Muscle layer of duodenum (tissue), 2 donors: ENCODE data around the gene SDHAF2.

ENCODE experiments used
- H3K27ac ChIP-seq: one replicate; pipeline ENCODE4 v1.7.0; 2013; ENCODE audit warnings: mild to moderate bottlenecking, low read length
- H3K27me3 ChIP-seq: one replicate; pipeline ENCODE4 v1.7.0; 2013; ENCODE audit warnings: low read depth, mild to moderate bottlenecking, control low read depth, low read length
- H3K36me3 ChIP-seq, 2 donors: one replicate each; pipeline ENCODE4 v1.7.0; 2013; ENCODE audit warnings: low read length in 2 of 2, control low read depth in 1 of 2, mild to moderate bottlenecking in 1 of 2; ENCODE audit not compliant: insufficient read depth in 2 of 2, control insufficient read depth in 1 of 2
- H3K4me1 ChIP-seq, 2 donors: one replicate each; pipeline ENCODE4 v1.7.0; 2013; ENCODE audit warnings: low read length in 2 of 2, mild to moderate bottlenecking in 2 of 2, control low read depth in 1 of 2, moderate library complexity in 1 of 2; ENCODE audit not compliant: insufficient read depth in 2 of 2, control insufficient read depth in 1 of 2
- H3K4me3 ChIP-seq, 2 donors: one replicate each; pipeline ENCODE4 v1.7.0; 2013; ENCODE audit warnings: low read length in 2 of 2, low read depth in 1 of 2, mild to moderate bottlenecking in 1 of 2
- H3K9me3 ChIP-seq, 2 donors: one replicate each; pipeline ENCODE4 v1.7.0; 2013; ENCODE audit warnings: low read length in 2 of 2, control low read depth in 1 of 2, mild to moderate bottlenecking in 1 of 2; ENCODE audit not compliant: control insufficient read depth in 1 of 2
- donor health status: healthy.

Gene SDHAF2

GRCh38 chr11:61486779-61487178, 56.9 kb downstream of the SDHAF2 start:
- Histone ChIP-seq H3K36me3 (peaks cover 0 to 11% of the 10 kb centered on the region in 2 donors), H3K27ac (no peak overlapping the region), H3K9me3 (no peaks in the 10 kb centered on the region), H3K4me1 (peaks cover 16 to 30% of the 10 kb centered on the region in 2 donors), H3K4me3 (no peak overlapping the region), H3K27me3 (no peaks in the 10 kb centered on the region)

- no peak overlapping the region for H3K27ac ChIP-seq
These were observed 57.6 kb downstream of the SDHAF2 start for GRCh38 chr11:61487342-61488025.

GRCh38 chr11:61488651-61489291, 58.8 kb downstream of the SDHAF2 start:
- H3K9me3 ChIP-seq, result no peaks in the 10 kb centered on the region
- peaks cover 0 to 11% of the 10 kb centered on the region in 2 donors for H3K36me3 ChIP-seq
- no peaks in the 10 kb centered on the region for H3K27me3 ChIP-seq
- H3K27ac ChIP-seq, result no peak overlapping the region
- peaks cover 16 to 26% of the 10 kb centered on the region in 2 donors for H3K4me1 ChIP-seq
- H3K4me3 ChIP-seq, result peak overlapping the region; percentile 30 to 35

More at GRCh38 chr11:61487342-61488025, 57.6 kb downstream of the SDHAF2 start:
- Histone ChIP-seq H3K9me3 (no peaks in the 10 kb centered on the region), H3K27me3 (no peaks in the 10 kb centered on the region), H3K4me1 (peaks cover 16 to 26% of the 10 kb centered on the region in 2 donors), H3K36me3 (peaks cover 0 to 11% of the 10 kb centered on the region in 2 donors), H3K4me3 (no peak overlapping the region)

DNA sequence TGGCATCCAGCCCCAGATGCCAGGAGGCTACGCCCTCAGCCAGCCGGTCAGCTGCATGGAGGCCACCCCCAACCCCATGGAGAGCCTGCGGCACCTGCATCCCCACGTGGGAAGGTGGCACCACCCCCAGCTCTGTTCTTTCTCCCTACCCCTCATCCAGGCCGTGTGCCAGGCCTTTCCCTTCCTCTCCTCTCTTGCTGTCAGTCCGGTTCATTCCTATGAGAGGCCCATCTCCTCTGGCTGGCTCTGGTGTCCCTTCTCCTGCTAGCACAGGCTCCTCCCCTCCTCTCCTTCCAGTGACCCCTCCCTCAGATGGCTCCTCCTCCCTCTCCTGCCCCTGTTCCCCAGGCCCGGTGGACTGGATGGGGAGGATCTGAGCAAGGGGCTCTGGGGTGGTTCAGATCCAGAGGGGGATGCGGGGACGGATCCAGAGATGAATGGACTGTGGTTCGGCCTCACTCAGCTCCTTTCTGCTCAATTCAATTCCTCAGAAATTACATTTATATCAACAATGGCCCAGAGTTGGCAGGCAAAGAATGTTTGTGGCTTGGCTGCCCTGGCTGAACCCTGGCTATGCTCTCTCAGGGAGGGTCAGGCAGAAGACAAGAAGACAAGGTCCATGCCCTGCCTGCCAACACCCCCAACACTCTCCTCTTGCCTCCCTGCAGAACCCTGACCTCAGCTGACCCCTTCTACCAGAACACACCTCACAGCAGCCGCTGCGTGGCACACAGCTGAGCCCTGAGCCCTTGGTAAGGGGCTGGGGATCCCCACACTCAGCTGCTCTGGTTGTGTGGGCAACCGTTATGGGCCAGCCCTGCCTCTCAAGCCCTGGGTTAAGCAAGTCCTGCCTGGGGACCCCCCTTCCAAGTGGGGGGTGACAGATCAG, 60.2 kb downstream of the SDHAF2 start:
- Histone ChIP-seq H3K9me3 (no peaks in the 10 kb centered on the region), H3K4me3 (peak overlapping the region in 1 of 2 donors; percentile 17), H3K36me3 (peaks cover 0 to 11% of the 10 kb centered on the region in 2 donors), H3K4me1 (peaks cover 16 to 26% of the 10 kb centered on the region in 2 donors), H3K27ac (no peak overlapping the region), H3K27me3 (no peaks in the 10 kb centered on the region)

DNA sequence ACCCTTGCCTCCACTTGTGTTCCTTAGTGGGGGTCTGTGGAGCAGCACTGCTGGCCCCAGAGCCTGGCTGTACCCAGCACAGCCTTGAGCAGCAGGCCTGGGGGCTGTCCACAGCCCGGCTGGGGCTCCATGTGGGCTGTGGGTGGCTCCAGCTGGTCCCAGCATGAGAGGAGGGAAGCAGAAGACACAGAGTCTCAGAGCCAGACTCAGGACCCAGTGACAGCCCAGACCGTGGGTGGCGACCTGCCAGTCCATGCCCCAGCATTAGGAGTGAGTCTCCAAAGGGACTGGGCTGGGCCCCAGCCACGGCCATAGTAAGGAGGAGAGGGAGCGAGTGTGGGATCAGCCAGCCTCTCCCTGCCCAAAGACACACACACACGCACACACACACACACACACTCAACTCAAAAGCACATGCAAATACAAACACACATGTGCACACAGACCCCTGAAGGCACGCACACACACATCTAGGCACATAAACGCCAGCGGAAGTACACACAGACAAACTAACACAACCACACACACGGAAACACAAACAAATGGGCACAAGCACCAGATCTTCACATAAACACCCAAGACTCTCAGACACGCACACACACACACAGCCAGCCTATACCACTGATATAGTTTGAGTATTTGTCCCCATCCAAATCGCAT, 61.9 kb downstream of the SDHAF2 start:
- Histone ChIP-seq H3K27ac (no peak overlapping the region), H3K36me3 (peaks cover 0 to 4% of the 10 kb centered on the region in 2 donors), H3K27me3 (no peaks in the 10 kb centered on the region), H3K4me1 (peaks cover 16 to 26% of the 10 kb centered on the region in 2 donors), H3K9me3 (no peaks in the 10 kb centered on the region), H3K4me3 (no peak overlapping the region)

GRCh38 chr11:61494381-61494961, 64.5 kb downstream of the SDHAF2 start:
- peaks cover 11 to 15% of the 10 kb centered on the region in 2 donors for H3K4me1 ChIP-seq
- no peaks in the 10 kb centered on the region for H3K27me3 ChIP-seq
- no peaks in the 10 kb centered on the region for H3K9me3 ChIP-seq
- H3K4me3 ChIP-seq, result no peak overlapping the region
- H3K27ac ChIP-seq, result no peak overlapping the region
- H3K36me3 ChIP-seq, result no peaks in the 10 kb centered on the region

GRCh38 chr11:61495801-61496601, 66.1 kb downstream of the SDHAF2 start:
- H3K4me3 ChIP-seq, result no peak overlapping the region

More at GRCh38 chr11:61495801-61496601, 66.1 kb downstream of the SDHAF2 start:
- H3K4me1 ChIP-seq, result no peaks in the 10 kb centered on the region
- no peaks in the 10 kb centered on the region for H3K36me3 ChIP-seq
- H3K27ac ChIP-seq, result no peak overlapping the region
- no peaks in the 10 kb centered on the region for H3K27me3 ChIP-seq
- H3K9me3 ChIP-seq, result no peaks in the 10 kb centered on the region
